ENCODE measurements around the gene CCDC186.

DNA sequence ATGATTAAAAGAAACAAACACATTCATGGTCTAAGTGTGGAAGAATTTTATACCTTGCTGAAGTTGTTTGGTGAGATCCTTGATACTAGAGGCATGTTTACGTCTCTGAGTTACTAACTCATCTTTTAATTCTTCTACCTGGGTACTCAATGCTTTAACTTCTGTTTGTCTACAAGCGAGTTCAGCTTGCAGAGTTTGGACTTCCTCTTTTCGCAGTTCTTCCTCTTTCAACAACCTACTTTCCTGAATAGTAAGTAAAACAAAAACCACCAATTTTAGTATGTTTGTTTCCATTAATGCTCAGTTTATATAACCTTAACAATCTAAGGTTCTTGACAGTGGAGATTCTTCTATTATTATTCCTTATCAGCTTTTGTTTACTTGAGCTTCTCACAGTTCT is 42.9 kb downstream of the CCDC186 start:
- TF ChIP-seq, protein P1, sequence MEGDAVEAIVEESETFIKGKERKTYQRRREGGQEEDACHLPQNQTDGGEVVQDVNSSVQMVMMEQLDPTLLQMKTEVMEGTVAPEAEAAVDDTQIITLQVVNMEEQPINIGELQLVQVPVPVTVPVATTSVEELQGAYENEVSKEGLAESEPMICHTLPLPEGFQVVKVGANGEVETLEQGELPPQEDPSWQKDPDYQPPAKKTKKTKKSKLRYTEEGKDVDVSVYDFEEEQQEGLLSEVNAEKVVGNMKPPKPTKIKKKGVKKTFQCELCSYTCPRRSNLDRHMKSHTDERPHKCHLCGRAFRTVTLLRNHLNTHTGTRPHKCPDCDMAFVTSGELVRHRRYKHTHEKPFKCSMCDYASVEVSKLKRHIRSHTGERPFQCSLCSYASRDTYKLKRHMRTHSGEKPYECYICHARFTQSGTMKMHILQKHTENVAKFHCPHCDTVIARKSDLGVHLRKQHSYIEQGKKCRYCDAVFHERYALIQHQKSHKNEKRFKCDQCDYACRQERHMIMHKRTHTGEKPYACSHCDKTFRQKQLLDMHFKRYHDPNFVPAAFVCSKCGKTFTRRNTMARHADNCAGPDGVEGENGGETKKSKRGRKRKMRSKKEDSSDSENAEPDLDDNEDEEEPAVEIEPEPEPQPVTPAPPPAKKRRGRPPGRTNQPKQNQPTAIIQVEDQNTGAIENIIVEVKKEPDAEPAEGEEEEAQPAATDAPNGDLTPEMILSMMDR (IDR thresholded peaks at IDR 0.05; ENCODE audit: low read depth, low read length) = no peak
- no peak for TF ChIP-seq EZH2phosphoT487 (IDR thresholded peaks at IDR 0.05; ENCODE audit: low read depth)
